ENCODE measurements around the gene KIF26B. TPM values are rescaled to one million over a fixed set of nuclear protein-coding genes. Genes with fewer than 3 reads are reported as not detected.

Gene KIF26B
- total RNA-seq, 4 donors from 2014 or later = 3.6 to 7.0 (median 5.2) TPM

- no peak for DNase-seq (ENCODE audit: low spot score in 2 of 2)
- no peak overlapping the region for H3K27ac ChIP-seq
- no peaks in the 10 kb centered on the region for H3K36me3 ChIP-seq
- WGBS = 85% methylated on average over 13 of the region's 14 CpGs
- no peaks in the 10 kb centered on the region for H3K9me3 ChIP-seq
- H3K4me3 ChIP-seq = no peak overlapping the region
- H3K4me1 ChIP-seq = no peaks in the 10 kb centered on the region
- H3K27me3 ChIP-seq = no peaks in the 10 kb centered on the region
- TF ChIP-seq POLR2A (IDR thresholded peaks at IDR 0.05) = no peak
- TF ChIP-seq, protein P1, sequence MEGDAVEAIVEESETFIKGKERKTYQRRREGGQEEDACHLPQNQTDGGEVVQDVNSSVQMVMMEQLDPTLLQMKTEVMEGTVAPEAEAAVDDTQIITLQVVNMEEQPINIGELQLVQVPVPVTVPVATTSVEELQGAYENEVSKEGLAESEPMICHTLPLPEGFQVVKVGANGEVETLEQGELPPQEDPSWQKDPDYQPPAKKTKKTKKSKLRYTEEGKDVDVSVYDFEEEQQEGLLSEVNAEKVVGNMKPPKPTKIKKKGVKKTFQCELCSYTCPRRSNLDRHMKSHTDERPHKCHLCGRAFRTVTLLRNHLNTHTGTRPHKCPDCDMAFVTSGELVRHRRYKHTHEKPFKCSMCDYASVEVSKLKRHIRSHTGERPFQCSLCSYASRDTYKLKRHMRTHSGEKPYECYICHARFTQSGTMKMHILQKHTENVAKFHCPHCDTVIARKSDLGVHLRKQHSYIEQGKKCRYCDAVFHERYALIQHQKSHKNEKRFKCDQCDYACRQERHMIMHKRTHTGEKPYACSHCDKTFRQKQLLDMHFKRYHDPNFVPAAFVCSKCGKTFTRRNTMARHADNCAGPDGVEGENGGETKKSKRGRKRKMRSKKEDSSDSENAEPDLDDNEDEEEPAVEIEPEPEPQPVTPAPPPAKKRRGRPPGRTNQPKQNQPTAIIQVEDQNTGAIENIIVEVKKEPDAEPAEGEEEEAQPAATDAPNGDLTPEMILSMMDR (IDR thresholded peaks at IDR 0.05) = no peak
- no peak for TF ChIP-seq POLR2AphosphoS5 (IDR thresholded peaks at IDR 0.05)
- no peak for TF ChIP-seq EP300 (IDR thresholded peaks at IDR 0.05)
These were observed 256.7 kb downstream of the KIF26B start for GRCh38 chr1:245411245-245412036.

DNA sequence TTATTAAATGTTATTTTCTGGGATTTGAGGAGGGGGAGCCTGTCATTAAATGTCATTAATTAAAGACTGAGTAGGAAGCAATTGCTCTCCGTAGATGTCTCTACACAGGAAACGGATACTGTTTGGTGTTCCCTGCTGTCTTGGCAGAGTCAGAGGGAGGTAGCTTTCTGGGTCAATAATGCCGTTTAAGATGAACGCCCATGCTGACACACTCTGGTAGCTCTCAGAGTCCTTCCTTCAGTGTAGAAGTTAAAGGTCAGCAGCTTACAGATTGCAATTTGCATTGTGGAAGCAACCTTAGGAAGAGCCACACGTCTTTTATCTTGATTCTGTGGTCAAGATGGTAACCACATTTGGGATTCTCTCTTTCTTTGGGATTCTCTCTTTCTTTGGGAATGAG is 257.5 kb downstream of the KIF26B start:
- 87% methylated on average over 5 of the region's 5 CpGs for WGBS
- Histone ChIP-seq H3K27me3 (peaks cover 3% of the 10 kb centered on the region), H3K36me3 (no peaks in the 10 kb centered on the region), H3K4me3 (no peak overlapping the region), H3K27ac (no peak overlapping the region), H3K9me3 (no peaks in the 10 kb centered on the region), H3K4me1 (no peaks in the 10 kb centered on the region)
- DNase-seq (ENCODE audit: low spot score in 2 of 2) = no peak
- TF ChIP-seq POLR2AphosphoS5 (IDR thresholded peaks at IDR 0.05) (no peak), EP300 (IDR thresholded peaks at IDR 0.05) (no peak), POLR2A (IDR thresholded peaks at IDR 0.05) (no peak)
- TF ChIP-seq, protein P1 (IDR thresholded peaks at IDR 0.05) = no peak

DNA sequence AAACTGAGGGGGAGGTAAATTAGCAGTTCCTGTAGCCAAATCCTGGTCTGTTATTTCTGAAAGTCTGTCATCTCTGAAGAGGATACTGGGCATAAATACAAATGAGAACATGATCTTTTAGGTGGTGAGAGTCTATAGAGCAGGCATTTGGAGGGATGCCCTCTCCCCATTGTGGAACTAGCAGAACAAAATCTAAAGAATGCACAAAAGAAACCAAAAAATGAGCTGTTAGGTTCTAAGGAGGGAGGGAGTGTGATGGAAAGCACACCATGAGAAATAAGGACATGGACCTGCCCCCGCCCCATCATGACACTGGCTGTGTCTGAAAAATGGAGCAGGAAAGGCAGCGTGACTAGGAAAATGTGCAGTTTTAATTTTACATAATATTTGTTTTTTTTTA is 262.0 kb downstream of the KIF26B start:
- no peaks in the 10 kb centered on the region for H3K9me3 ChIP-seq
- H3K4me3 ChIP-seq = no peak overlapping the region
- H3K36me3 ChIP-seq = no peaks in the 10 kb centered on the region
- DNase-seq (ENCODE audit: low spot score in 2 of 2) = no peak
- H3K4me1 ChIP-seq = no peaks in the 10 kb centered on the region
- peaks cover 7% of the 10 kb centered on the region for H3K27me3 ChIP-seq
- 95% methylated on average over 2 of the region's 2 CpGs for WGBS
- H3K27ac ChIP-seq = no peak overlapping the region
- no peak for TF ChIP-seq POLR2AphosphoS5 (IDR thresholded peaks at IDR 0.05)
- TF ChIP-seq EP300 (IDR thresholded peaks at IDR 0.05) = no peak
- no peak for TF ChIP-seq POLR2A (IDR thresholded peaks at IDR 0.05)
- TF ChIP-seq, protein P1 (IDR thresholded peaks at IDR 0.05) = no peak

DNA sequence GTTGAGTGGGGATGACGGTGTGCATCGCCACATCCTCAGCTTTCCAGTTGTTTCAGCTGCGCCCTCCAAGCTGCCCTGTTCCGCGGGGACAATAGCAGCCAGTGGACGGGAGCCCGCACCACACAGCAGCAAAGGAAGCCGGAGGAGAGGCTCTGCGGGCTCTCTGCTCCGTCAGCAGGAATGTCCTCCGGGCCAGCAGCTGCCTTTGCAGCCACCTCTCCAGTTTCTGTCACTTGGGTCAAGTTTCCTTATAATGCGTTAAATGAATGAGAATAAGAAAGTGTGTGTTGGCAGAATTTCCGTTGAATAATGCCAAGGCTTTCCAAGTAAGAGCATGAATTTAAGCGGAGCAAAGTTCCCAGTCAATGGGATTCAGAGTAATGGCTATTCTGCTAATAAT is 263.3 kb downstream of the KIF26B start:
- no peaks in the 10 kb centered on the region for H3K9me3 ChIP-seq
- no peak overlapping the region for H3K27ac ChIP-seq
- WGBS = 72% methylated on average over 14 of the region's 14 CpGs
- peaks cover 7% of the 10 kb centered on the region for H3K27me3 ChIP-seq
- DNase-seq (ENCODE audit: low spot score in 2 of 2) = no peak
- no peak overlapping the region for H3K4me3 ChIP-seq
- no peak for TF ChIP-seq EP300 (IDR thresholded peaks at IDR 0.05)
- H3K36me3 ChIP-seq = no peaks in the 10 kb centered on the region
- no peaks in the 10 kb centered on the region for H3K4me1 ChIP-seq

GRCh38 chr1:245419461-245419978 is 264.7 kb downstream of the KIF26B start:
- Histone ChIP-seq H3K4me3 (no peak overlapping the region), H3K4me1 (no peaks in the 10 kb centered on the region), H3K27ac (no peak overlapping the region), H3K9me3 (no peaks in the 10 kb centered on the region), H3K36me3 (no peaks in the 10 kb centered on the region), H3K27me3 (peaks cover 7% of the 10 kb centered on the region)
- DNase-seq (ENCODE audit: low spot score in 2 of 2) = no peak
- TF ChIP-seq, protein P1 (IDR thresholded peaks at IDR 0.05) = no peak
- TF ChIP-seq POLR2A (IDR thresholded peaks at IDR 0.05) = no peak
- WGBS = 68% methylated on average over 10 of the region's 15 CpGs

All from suprapubic skin (tissue), 4 donors.